ENCODE data around the gene DMXL1.

DMXL1 gene

GRCh38 chr5:119212026-119212425 is 141.1 kb downstream of the DMXL1 start:
- TF ChIP-seq CTCF (conservative IDR thresholded peaks at IDR 0.05) (no peak), ZFX (IDR thresholded peaks at IDR 0.05) (no peak)
- no peak overlapping the region for H3K27ac ChIP-seq

GRCh38 chr5:119212676-119213075 is 141.8 kb downstream of the DMXL1 start:
- no peak overlapping the region for H3K27ac ChIP-seq
- no peak for TF ChIP-seq CTCF (conservative IDR thresholded peaks at IDR 0.05)
- TF ChIP-seq ZFX (IDR thresholded peaks at IDR 0.05), result no peak

- TF ChIP-seq ZFX (IDR thresholded peaks at IDR 0.05), result no peak
- no peak for TF ChIP-seq CTCF (conservative IDR thresholded peaks at IDR 0.05)
Measured at GRCh38 chr5:119217183-119217582, 146.3 kb downstream of the DMXL1 start.

GRCh38 chr5:119218830-119219782 is 148.2 kb downstream of the DMXL1 start:
- no peak for TF ChIP-seq ZFX (IDR thresholded peaks at IDR 0.05)
- TF ChIP-seq CTCF (conservative IDR thresholded peaks at IDR 0.05), result no peak
- no peak overlapping the region for H3K27ac ChIP-seq

More at GRCh38 chr5:119217183-119217582, 146.3 kb downstream of the DMXL1 start:
- no peak overlapping the region for H3K27ac ChIP-seq

GRCh38 chr5:119220576-119221197 is 149.8 kb downstream of the DMXL1 start:
- H3K27ac ChIP-seq, result no peak overlapping the region
- TF ChIP-seq CTCF (conservative IDR thresholded peaks at IDR 0.05), result no peak
- no peak for TF ChIP-seq ZFX (IDR thresholded peaks at IDR 0.05)

- no peak overlapping the region for H3K27ac ChIP-seq
- TF ChIP-seq ZFX (IDR thresholded peaks at IDR 0.05), result no peak
Measured at GRCh38 chr5:119221330-119221729, 150.4 kb downstream of the DMXL1 start.

- TF ChIP-seq ZFX (IDR thresholded peaks at IDR 0.05) (no peak), CTCF (conservative IDR thresholded peaks at IDR 0.05) (no peak)
- no peak overlapping the region for H3K27ac ChIP-seq
Measured at GRCh38 chr5:119229950-119230349, 159.1 kb downstream of the DMXL1 start.
